Measurements from ENCODE around the gene WDR82. TPM values are rescaled to one million over a fixed set of nuclear protein-coding genes. Genes with fewer than 3 reads are reported as not detected.

WDR82 gene
- total RNA-seq, 1 donor from 2014 or later, result 74.9 TPM

DNA sequence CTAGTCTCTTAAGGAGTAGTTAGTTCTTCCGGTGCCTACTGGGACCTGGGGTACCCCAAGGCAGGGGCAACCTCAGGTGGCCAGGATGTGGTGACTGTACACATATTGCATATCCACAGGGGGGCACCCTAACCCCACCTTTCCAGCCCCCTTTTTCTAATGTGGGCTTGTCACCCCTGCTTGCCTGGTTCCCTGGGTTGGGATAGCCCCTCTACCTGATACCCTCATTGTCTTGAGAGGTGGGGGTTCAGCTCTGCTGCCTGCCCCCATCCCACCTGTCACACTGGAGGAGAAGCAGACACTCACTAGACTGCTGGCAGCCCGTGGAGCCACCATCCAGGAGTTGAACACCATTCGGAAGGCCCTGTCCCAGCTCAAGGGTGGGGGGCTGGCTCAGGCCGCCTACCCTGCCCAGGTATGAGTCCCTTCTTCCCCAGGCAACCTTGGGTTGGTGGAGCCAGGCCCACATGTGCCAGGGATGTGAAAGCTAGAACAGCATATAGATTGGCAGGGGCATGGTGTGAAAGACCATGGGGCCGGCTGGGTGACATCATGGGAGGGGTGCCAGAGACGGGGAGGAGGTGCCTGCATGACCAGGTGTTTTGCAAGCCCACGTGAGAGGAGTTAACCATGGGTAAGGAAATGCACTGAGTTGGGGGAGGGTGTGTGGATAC lies 13.2 kb upstream of the WDR82 start:
- no peaks in the 10 kb centered on the region for H3K27me3 Mint-ChIP-seq (ENCODE audit: low read depth)
- no peak overlapping the region for H3K4me3 Mint-ChIP-seq (ENCODE audit: unreplicated experiment)
- DNase-seq (ENCODE audit: low spot score), result peak; percentile 68
- H3K9me3 Mint-ChIP-seq (ENCODE audit: low read depth), result no peaks in the 10 kb centered on the region
- TF ChIP-seq, protein P1, sequence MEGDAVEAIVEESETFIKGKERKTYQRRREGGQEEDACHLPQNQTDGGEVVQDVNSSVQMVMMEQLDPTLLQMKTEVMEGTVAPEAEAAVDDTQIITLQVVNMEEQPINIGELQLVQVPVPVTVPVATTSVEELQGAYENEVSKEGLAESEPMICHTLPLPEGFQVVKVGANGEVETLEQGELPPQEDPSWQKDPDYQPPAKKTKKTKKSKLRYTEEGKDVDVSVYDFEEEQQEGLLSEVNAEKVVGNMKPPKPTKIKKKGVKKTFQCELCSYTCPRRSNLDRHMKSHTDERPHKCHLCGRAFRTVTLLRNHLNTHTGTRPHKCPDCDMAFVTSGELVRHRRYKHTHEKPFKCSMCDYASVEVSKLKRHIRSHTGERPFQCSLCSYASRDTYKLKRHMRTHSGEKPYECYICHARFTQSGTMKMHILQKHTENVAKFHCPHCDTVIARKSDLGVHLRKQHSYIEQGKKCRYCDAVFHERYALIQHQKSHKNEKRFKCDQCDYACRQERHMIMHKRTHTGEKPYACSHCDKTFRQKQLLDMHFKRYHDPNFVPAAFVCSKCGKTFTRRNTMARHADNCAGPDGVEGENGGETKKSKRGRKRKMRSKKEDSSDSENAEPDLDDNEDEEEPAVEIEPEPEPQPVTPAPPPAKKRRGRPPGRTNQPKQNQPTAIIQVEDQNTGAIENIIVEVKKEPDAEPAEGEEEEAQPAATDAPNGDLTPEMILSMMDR (IDR thresholded peaks at IDR 0.05), result peak; percentile 78
- H3K27ac Mint-ChIP-seq (ENCODE audit: unreplicated experiment), result no peak overlapping the region
- H3K36me3 Mint-ChIP-seq (ENCODE audit: low read depth), result peaks cover 4% of the 10 kb centered on the region
- H3K4me1 Mint-ChIP-seq (ENCODE audit: low read depth), result peaks cover 14% of the 10 kb centered on the region

DNA sequence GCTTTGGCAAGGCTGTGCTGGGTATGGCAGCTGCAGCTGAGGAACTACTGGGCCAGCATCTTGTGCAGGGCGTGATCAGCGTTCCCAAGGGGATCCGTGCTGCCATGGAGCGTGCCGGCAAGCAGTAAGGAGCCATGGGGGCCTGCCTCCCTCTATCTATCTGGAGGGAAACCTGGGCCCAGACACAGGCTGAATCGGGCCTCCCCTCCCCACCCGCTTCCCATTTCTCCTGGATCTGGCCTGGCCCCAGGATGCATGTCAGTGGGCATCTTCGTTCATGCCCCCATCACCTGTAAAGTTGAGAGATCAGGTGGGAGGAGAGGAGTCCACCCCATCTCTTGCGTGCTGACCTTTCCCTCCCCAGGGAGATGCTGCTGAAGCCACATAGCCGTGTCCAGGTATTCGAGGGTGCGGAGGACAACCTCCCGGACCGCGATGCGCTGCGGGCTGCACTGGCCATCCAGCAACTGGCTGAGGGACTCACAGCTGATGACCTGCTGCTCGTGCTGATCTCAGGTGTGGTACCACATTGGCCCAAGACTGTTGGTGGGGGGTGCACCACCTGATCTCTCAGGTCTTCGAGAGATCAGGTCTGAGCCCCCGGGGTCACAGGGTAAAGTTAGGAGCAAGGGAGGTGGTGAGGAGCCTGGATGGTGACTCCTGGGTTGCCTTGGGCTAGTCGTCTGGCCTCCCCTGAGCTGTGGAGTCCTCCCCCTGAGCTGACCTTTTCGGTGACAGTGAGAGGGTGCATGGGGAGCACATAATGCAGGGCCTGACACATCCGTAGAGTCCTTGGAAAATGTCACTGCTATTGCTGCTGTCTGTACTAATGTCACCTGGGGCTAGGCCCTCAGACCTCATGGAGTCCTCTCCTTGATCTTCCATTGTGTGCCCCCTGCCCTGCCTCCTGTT lies 12.4 kb upstream of the WDR82 start:
- TF ChIP-seq, protein P1 (IDR thresholded peaks at IDR 0.05), result no peak
- Mint-ChIP-seq H3K9me3 (ENCODE audit: low read depth) (no peaks in the 10 kb centered on the region), H3K4me3 (ENCODE audit: unreplicated experiment) (no peak overlapping the region), H3K4me1 (ENCODE audit: low read depth) (peaks cover 16% of the 10 kb centered on the region), H3K27me3 (ENCODE audit: low read depth) (no peaks in the 10 kb centered on the region), H3K36me3 (ENCODE audit: low read depth) (peaks cover 4% of the 10 kb centered on the region), H3K27ac (ENCODE audit: unreplicated experiment) (no peak overlapping the region)
- DNase-seq (ENCODE audit: low spot score), result peak; percentile 87

DNA sequence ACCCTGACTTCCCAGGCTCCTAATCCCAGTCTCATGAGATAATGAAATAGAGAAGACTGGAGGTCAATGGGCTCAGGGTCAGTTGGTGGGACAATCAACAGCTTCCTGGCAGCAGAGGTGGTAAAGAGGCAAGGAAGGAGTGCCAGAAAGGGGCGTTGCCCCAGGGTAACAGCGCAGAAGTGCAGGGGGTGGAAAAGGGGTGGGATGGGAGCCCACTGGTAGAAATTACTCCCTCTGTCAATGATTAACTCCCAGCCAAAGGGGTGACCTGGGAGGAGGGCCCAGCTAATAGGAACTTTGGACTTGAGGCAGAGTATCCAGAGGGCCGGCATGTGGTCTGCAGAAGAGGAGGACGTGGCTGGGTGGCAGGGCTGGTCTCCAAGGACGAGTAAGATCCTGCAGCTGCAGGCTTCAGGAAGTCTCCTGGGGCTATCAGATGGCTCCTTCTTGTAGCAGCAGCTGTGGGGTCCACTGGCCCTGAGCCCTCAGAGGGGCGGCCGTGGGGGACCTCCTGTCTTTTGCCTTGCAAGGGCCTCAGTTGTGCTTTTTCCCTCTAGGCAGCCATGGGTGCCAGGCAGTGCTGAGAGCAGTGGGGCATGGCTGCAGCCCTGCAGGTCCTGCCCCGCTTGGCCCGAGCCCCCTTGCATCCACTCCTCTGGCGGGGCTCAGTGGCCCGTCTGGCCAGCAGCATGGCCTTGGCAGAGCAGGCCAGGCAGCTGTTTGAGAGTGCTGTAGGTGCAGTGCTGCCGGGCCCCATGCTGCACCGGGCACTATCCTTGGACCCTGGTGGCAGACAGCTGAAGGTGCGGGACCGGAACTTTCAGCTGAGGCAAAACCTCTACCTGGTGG lies 11.5 kb upstream of the WDR82 start:
- no peak overlapping the region for H3K27ac Mint-ChIP-seq (ENCODE audit: unreplicated experiment)
- no peak overlapping the region for H3K4me3 Mint-ChIP-seq (ENCODE audit: unreplicated experiment)

DNA sequence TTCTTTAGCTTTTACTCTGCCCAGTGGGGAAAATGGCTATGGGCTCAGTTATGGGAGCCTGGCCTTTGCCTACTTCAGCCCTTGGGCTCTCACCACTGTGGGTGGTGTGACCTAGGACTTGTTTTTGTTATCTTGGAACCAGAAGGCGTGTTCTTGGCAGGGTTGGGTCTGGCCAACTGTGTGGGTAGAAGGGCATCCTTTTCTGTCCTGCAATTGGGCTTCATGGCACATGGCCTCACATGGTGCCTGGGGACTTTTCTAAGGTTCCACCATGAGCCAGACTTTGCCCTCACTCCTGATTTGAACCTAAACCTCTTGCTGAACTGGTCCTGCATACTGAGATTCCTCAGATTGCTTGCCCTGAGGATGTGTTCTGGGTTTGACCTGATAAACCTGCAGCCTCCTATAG lies 10.9 kb upstream of the WDR82 start:
- H3K9me3 Mint-ChIP-seq (ENCODE audit: low read depth), result no peaks in the 10 kb centered on the region
- H3K4me1 Mint-ChIP-seq (ENCODE audit: low read depth), result peaks cover 20% of the 10 kb centered on the region
- TF ChIP-seq, protein P1 (IDR thresholded peaks at IDR 0.05), result no peak
- peak; percentile 19 for DNase-seq (ENCODE audit: low spot score)
- H3K4me3 Mint-ChIP-seq (ENCODE audit: unreplicated experiment), result no peak overlapping the region
- peaks cover 4% of the 10 kb centered on the region for H3K36me3 Mint-ChIP-seq (ENCODE audit: low read depth)
- no peaks in the 10 kb centered on the region for H3K27me3 Mint-ChIP-seq (ENCODE audit: low read depth)
- H3K27ac Mint-ChIP-seq (ENCODE audit: unreplicated experiment), result no peak overlapping the region

More for the DNA sequence above, 11.5 kb upstream of the WDR82 start:
- peaks cover 19% of the 10 kb centered on the region for H3K4me1 Mint-ChIP-seq (ENCODE audit: low read depth)
- no peaks in the 10 kb centered on the region for H3K9me3 Mint-ChIP-seq (ENCODE audit: low read depth)
- TF ChIP-seq, protein P1 (IDR thresholded peaks at IDR 0.05), result no peak
- no peaks in the 10 kb centered on the region for H3K27me3 Mint-ChIP-seq (ENCODE audit: low read depth)
- peak; percentile 66 for DNase-seq (ENCODE audit: low spot score)
- H3K36me3 Mint-ChIP-seq (ENCODE audit: low read depth), result peaks cover 4% of the 10 kb centered on the region

DNA sequence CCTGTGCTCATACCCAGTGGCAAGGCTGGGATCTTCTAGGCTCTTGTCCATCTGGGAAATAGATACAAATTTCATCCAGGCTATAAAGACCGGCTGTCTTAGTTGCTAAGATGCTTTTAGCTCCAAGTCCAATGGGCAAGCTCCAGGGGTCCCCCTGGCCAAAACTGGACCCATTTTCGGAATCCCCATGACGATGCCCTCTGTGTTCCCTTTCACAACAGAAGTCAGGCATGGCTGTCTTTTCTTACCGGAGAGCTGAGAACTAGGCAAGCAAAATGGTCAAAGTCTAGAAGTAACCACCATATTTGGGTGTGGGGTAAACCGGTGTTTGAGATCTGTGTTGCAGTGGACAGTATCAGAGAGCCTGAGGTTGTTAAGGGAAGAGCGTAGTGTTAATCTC lies 10.2 kb upstream of the WDR82 start:
- Mint-ChIP-seq H3K36me3 (ENCODE audit: low read depth) (peaks cover 4% of the 10 kb centered on the region), H3K9me3 (ENCODE audit: low read depth) (no peaks in the 10 kb centered on the region), H3K4me1 (ENCODE audit: low read depth) (peaks cover 23% of the 10 kb centered on the region), H3K27me3 (ENCODE audit: low read depth) (no peaks in the 10 kb centered on the region), H3K4me3 (ENCODE audit: unreplicated experiment) (peak overlapping the region; percentile 95), H3K27ac (ENCODE audit: unreplicated experiment) (peak overlapping the region; percentile 100)
- peak; percentile 30 for DNase-seq (ENCODE audit: low spot score)
- TF ChIP-seq, protein P1 (IDR thresholded peaks at IDR 0.05), result no peak
